HCT116 (cell line): ENCODE measurements around the gene CHL1. TPM values are rescaled to one million over a fixed set of nuclear protein-coding genes. Genes with fewer than 3 reads are reported as not detected.

Experiments used
- ATAC-seq: fragments of 200-7000 bp; cut with Tn5 transposase; 2 replicates; pipeline ENCODE4 v1.9.1; 2020; ENCODE audit warnings: mild to moderate bottlenecking, moderate library complexity
- BruUV-seq: library from RNA; stranded (reverse); fragments of 400-500 nt; replicated peaks from 2 replicates; lab custom pipeline; 2021; lab: Mats Ljungman, UMichigan
- CTCF ChIA-PET: fragments of 300-600 bp; sonication (Branson Sonifier 250); formaldehyde crosslinking; loops from one replicate; lab custom pipeline; 2021; ENCODE audit warnings: antibody characterized with exemption; lab: Charles Lee
- POLR2A ChIA-PET: fragments of 300-600, 350-600 bp; sonication (Branson Sonifier 250); formaldehyde crosslinking; loops from one replicate; lab custom pipeline; 2021; ENCODE audit warnings: antibody characterized with exemption; lab: Charles Lee
- RAD21 ChIA-PET, 2 experiments: fragments of 300-600 bp; sonication (Branson Sonifier 250); formaldehyde crosslinking; loops; one replicate each; lab custom pipeline; 2023; ENCODE audit warnings: low total read pairs in 2 of 2; ENCODE audit not compliant: uncharacterized antibody in 2 of 2, unreplicated experiment in 2 of 2, low non-redundant PET in 1 of 2; lab: Charles Lee
- DNase-seq: peaks from one replicate; pipeline ENCODE4 v3.0.0-alpha.2; 2010; ENCODE audit warnings: low read depth, low spot score
- H2AFZ ChIP-seq: fragments of 200-600 bp; shearing (Covaris generic), sonication (generic); 2 replicates; pipeline ENCODE4 v1.6.1; 2017; ENCODE audit warnings: low read depth, mixed run types, mixed read lengths, antibody characterized with exemption, low read length; ENCODE audit not compliant: poor library complexity, severe bottlenecking
- H3K27ac ChIP-seq: 2 replicates; pipeline ENCODE4 v1.5.1; 2012; ENCODE audit warnings: low read depth, low read length
- H3K27me3 ChIP-seq: fragments of 200-600 bp; sonication (generic); 2 replicates; pipeline ENCODE4 v1.6.1; 2016; ENCODE audit warnings: mixed run types, low read length, mixed read lengths; ENCODE audit not compliant: insufficient read depth
- H3K36me3 ChIP-seq, 2 experiments: fragments of 200-500 bp in 1 of 2; fragments of 200-600 bp in 1 of 2; sonication (Bioruptor generic) in 1 of 2; sonication (generic) in 1 of 2; 2 replicates each; pipeline versions ENCODE4 v1.5.1 to v1.6.1; 2014 to 2016; ENCODE audit warnings: low read length in 2 of 2, inconsistent platforms in 1 of 2, mixed read lengths in 1 of 2, mixed run types in 1 of 2; ENCODE audit not compliant: insufficient read depth in 2 of 2, control insufficient read depth in 1 of 2
- H3K4me1 ChIP-seq, 2 experiments: fragments of 200-600 bp in 1 of 2; sonication (generic) in 1 of 2; 2 replicates each; pipeline versions ENCODE4 v1.5.1 to v1.6.1; 2012 to 2017; ENCODE audit warnings: low read length in 2 of 2, inconsistent platforms in 1 of 2, mild to moderate bottlenecking in 1 of 2, mixed read lengths in 1 of 2, mixed run types in 1 of 2, moderate library complexity in 1 of 2; ENCODE audit not compliant: insufficient read depth in 2 of 2, control insufficient read depth in 1 of 2
- H3K4me2 ChIP-seq: fragments of 200-600 bp; sonication (generic); 2 replicates; pipeline ENCODE4 v1.6.1; 2017; ENCODE audit warnings: mixed run types, low read length, mixed read lengths
- H3K4me3 ChIP-seq, 2 experiments: fragments of 200-600 bp in 1 of 2; sonication (generic) in 1 of 2; replicated peaks in 1 of 2; 2 replicates each; pipeline ENCODE4 v1.5.1; 2011 to 2016; ENCODE audit warnings: low read length in 2 of 2, control low read depth in 1 of 2, low read depth in 1 of 2, mild to moderate bottlenecking in 1 of 2, mixed read lengths in 1 of 2, mixed run types in 1 of 2
- H3K79me2 ChIP-seq: fragments of 200-600 bp; sonication (generic); 2 replicates; pipeline ENCODE4 v1.6.1; 2017; ENCODE audit warnings: mild to moderate bottlenecking, mixed run types, low read length, moderate library complexity, mixed read lengths; ENCODE audit not compliant: insufficient read depth
- H3K9ac ChIP-seq: fragments of 200-600 bp; sonication (generic); 2 replicates; pipeline ENCODE4 v1.6.1; 2016; ENCODE audit warnings: low read length, mixed read lengths
- H3K9me2 ChIP-seq: fragments of 200-600 bp; sonication (generic), shearing (Covaris generic); 2 replicates; pipeline ENCODE4 v1.6.1; 2017; ENCODE audit warnings: mixed run types, mild to moderate bottlenecking, moderate library complexity; ENCODE audit not compliant: insufficient read depth
- H3K9me3 ChIP-seq, 2 experiments: fragments of 200-500 bp in 1 of 2; fragments of 200-600 bp in 1 of 2; sonication (Bioruptor generic) in 1 of 2; sonication (generic) in 1 of 2; 2 replicates each; pipeline ENCODE4 v1.6.1; 2014 to 2017; ENCODE audit warnings: low read length in 2 of 2, mixed read lengths in 2 of 2, inconsistent platforms in 1 of 2, low read depth in 1 of 2, mild to moderate bottlenecking in 1 of 2, mixed run types in 1 of 2, moderate library complexity in 1 of 2; ENCODE audit not compliant: control insufficient read depth in 1 of 2, insufficient read depth in 1 of 2
- H4K20me1 ChIP-seq: fragments of 200-600 bp; sonication (generic), shearing (Covaris generic); 2 replicates; pipeline ENCODE4 v1.6.1; 2017; ENCODE audit warnings: mixed run types, mild to moderate bottlenecking, moderate library complexity; ENCODE audit not compliant: insufficient read depth
- CBX3 ChIP-seq: IDR thresholded peaks from 2 replicates; pipeline ENCODE4 v1.6.1; 2012; ENCODE audit warnings: low read depth
- EGR1 ChIP-seq: IDR thresholded peaks from 2 replicates; pipeline ENCODE4 v1.6.1; 2012; ENCODE audit warnings: low read depth
- ELF1 ChIP-seq: IDR thresholded peaks from 2 replicates; pipeline ENCODE4 v1.6.1; 2012; ENCODE audit warnings: low read depth, borderline replicate concordance
- EZH2 ChIP-seq: fragments of 200-600 bp; sonication (generic); IDR thresholded peaks from 2 replicates; pipeline ENCODE4 v1.6.1; 2017; ENCODE audit warnings: antibody characterized with exemption, mixed run types
- EZH2phosphoT487 ChIP-seq: fragments of 200-600 bp; IDR thresholded peaks from 2 replicates; pipeline ENCODE4 v1.6.1; 2018; ENCODE audit warnings: antibody characterized with exemption, borderline replicate concordance
- FOSL1 ChIP-seq: IDR thresholded peaks from 2 replicates; pipeline ENCODE4 v1.6.1; 2012; ENCODE audit warnings: low read depth
- JUND ChIP-seq: IDR thresholded peaks from 2 replicates; pipeline ENCODE4 v1.6.1; 2012
- POLR2A ChIP-seq: IDR thresholded peaks from 2 replicates; pipeline ENCODE4 v1.7.0; 2011; ENCODE audit warnings: borderline replicate concordance; ENCODE audit not compliant: insufficient read depth, insufficient read length; ENCODE audit errors: extremely low read depth
- POLR2AphosphoS5 ChIP-seq: IDR thresholded peaks from 2 replicates; pipeline ENCODE4 v1.6.1; 2011; ENCODE audit warnings: mild to moderate bottlenecking, low read depth, low read length, moderate library complexity
- SIN3A ChIP-seq: IDR thresholded peaks from 2 replicates; pipeline ENCODE4 v1.6.1; 2012; ENCODE audit warnings: low read depth
- SRF ChIP-seq: IDR thresholded peaks from 2 replicates; pipeline ENCODE4 v1.6.1; 2012; ENCODE audit warnings: low read depth
- TCF7L2 ChIP-seq: IDR thresholded peaks from 2 replicates; pipeline ENCODE4 v1.7.0; 2011; ENCODE audit warnings: borderline replicate concordance, inconsistent platforms; ENCODE audit not compliant: insufficient read depth, insufficient read length; ENCODE audit errors: extremely low read depth
- YY1 ChIP-seq: IDR thresholded peaks from 2 replicates; pipeline ENCODE4 v1.6.1; 2011; ENCODE audit warnings: low read length, low read depth, moderate library complexity, mild to moderate bottlenecking; ENCODE audit not compliant: insufficient replicate concordance; ENCODE audit errors: extremely low read depth
- ZFX ChIP-seq: fragments of 450-650 bp; IDR thresholded peaks from 2 replicates; pipeline ENCODE4 v1.6.1; 2017
- intact Hi-C: fragments of 100-400 bp; cut with micrococcal nuclease; formaldehyde crosslinking; loops from 2 replicates; pipeline ENCODE4 v1.10.0; 2022
- total RNA-seq: library from RNA; stranded (reverse); gene quantifications from one replicate; pipeline ENCODE4 v1.2.1, GENCODE V29; 2021; ENCODE audit not compliant: unreplicated experiment
- TF ChIP-seq, protein P1 (sequence below): IDR thresholded peaks from 2 replicates; pipeline ENCODE4 v1.6.1; 2011; ENCODE audit warnings: mild to moderate bottlenecking, low read length, moderate library complexity; ENCODE audit not compliant: insufficient replicate concordance; ENCODE audit errors: extremely low read depth
- TF ChIP-seq, protein P2 (sequence below), 3 experiments: fragments of 200-600 bp in 1 of 3; sonication (generic) in 1 of 3; IDR thresholded peaks in 2 of 3; conservative IDR thresholded peaks in 1 of 3; 2 replicates each; pipeline ENCODE4 v1.5.1; 2012 to 2017; ENCODE audit warnings: low read depth in 2 of 3, low read length in 2 of 3, antibody characterized with exemption in 1 of 3, borderline replicate concordance in 1 of 3, control low read depth in 1 of 3, mild to moderate bottlenecking in 1 of 3, mixed read lengths in 1 of 3, mixed run types in 1 of 3, moderate library complexity in 1 of 3; ENCODE audit not compliant: insufficient read depth in 1 of 3

The CHL1 gene
- total RNA-seq, 1 experiment from 2014 or later, result not detected

DNA sequence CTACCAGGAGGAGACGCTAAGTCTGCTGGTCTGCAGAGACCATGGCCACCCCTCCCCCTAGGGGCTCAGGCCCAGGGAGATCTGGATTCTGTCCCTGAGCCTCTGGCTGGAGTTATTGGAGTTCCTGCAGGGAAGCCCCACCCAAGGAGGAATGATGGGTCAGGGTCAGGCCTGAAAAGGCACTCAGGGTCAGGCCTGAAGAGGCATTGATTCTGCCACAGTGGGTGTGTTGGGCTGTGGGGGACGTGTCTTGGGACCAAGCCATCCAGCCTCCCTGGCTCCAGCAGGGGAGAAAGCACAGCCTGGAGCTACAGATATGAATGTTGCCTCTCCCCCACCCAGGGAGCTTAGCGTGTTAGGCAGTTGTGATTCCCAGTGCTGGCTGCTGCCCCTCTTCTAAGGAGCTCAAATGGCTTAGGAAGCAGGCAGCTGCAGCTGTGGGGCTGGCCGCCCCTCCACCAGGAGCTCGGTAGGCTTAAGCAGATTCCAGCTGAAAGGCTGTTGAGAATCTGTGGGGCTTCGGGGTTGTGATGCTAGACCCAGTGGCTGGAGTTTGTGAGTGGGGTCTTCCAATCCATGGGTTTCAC lies 176.7 kb downstream of the CHL1 start:
- H2AFZ ChIP-seq, result no peak overlapping the region
- H3K36me3 ChIP-seq, result no peaks in the 10 kb centered on the region
- no peak overlapping the region for H3K4me3 ChIP-seq
- no peak for DNase-seq
- CTCF ChIA-PET, result no interaction called here
- no peaks in the 10 kb centered on the region; a peak in 2 of 4 replicates for H3K9me3 ChIP-seq
- no peak overlapping the region for H3K9ac ChIP-seq
- ATAC-seq, result no peak
- BruUV-seq, result no TSS peak
- H3K27ac ChIP-seq, result no peak overlapping the region
- no peaks in the 10 kb centered on the region for H3K9me2 ChIP-seq
- no peak overlapping the region for H3K4me2 ChIP-seq
- no peaks in the 10 kb centered on the region for H4K20me1 ChIP-seq
- H3K27me3 ChIP-seq, result no peaks in the 10 kb centered on the region
- H3K4me1 ChIP-seq, result no peaks in the 10 kb centered on the region
- TF ChIP-seq EZH2phosphoT487 (no peak), POLR2AphosphoS5 (no peak), EZH2 (no peak), SIN3A (no peak), YY1 (no peak), EGR1 (no peak), POLR2A (no peak), CBX3 (no peak), ZFX (no peak), ELF1 (no peak), FOSL1 (no peak), TCF7L2 (no peak), JUND (no peak), SRF (no peak)
- TF ChIP-seq, protein P1, sequence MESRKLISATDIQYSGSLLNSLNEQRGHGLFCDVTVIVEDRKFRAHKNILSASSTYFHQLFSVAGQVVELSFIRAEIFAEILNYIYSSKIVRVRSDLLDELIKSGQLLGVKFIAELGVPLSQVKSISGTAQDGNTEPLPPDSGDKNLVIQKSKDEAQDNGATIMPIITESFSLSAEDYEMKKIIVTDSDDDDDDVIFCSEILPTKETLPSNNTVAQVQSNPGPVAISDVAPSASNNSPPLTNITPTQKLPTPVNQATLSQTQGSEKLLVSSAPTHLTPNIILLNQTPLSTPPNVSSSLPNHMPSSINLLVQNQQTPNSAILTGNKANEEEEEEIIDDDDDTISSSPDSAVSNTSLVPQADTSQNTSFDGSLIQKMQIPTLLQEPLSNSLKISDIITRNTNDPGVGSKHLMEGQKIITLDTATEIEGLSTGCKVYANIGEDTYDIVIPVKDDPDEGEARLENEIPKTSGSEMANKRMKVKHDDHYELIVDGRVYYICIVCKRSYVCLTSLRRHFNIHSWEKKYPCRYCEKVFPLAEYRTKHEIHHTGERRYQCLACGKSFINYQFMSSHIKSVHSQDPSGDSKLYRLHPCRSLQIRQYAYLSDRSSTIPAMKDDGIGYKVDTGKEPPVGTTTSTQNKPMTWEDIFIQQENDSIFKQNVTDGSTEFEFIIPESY, result no peak
- TF ChIP-seq, protein P2, sequence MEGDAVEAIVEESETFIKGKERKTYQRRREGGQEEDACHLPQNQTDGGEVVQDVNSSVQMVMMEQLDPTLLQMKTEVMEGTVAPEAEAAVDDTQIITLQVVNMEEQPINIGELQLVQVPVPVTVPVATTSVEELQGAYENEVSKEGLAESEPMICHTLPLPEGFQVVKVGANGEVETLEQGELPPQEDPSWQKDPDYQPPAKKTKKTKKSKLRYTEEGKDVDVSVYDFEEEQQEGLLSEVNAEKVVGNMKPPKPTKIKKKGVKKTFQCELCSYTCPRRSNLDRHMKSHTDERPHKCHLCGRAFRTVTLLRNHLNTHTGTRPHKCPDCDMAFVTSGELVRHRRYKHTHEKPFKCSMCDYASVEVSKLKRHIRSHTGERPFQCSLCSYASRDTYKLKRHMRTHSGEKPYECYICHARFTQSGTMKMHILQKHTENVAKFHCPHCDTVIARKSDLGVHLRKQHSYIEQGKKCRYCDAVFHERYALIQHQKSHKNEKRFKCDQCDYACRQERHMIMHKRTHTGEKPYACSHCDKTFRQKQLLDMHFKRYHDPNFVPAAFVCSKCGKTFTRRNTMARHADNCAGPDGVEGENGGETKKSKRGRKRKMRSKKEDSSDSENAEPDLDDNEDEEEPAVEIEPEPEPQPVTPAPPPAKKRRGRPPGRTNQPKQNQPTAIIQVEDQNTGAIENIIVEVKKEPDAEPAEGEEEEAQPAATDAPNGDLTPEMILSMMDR (IDR thresholded peaks at IDR 0.05 in 2 of 3, conservative IDR thresholded peaks at IDR 0.05 in 1 of 3; ENCODE audit: borderline replicate concordance in 1 of 3, insufficient read depth in 1 of 3, low read depth in 2 of 3, low read length in 2 of 3), result no peak
- intact Hi-C loops, result no loop called here
- POLR2A ChIA-PET, result no interaction called here
- RAD21 ChIA-PET, result no interaction called here
- H3K79me2 ChIP-seq, result no peaks in the 10 kb centered on the region
